HG02943 (cell line): Measurements from ENCODE around the gene KAT7.
"Not testable (repeated sequence)": the region's sequence is repeated elsewhere in the genome, so short reads cannot be mapped to it uniquely, and the experiment has no call there.

Experiments
- ATAC-seq: cut with Tn5 transposase; IDR thresholded peaks from one replicate; pipeline ENCODE4 v1.9.1; 2021; ENCODE audit warnings: mild to moderate bottlenecking, low read depth, moderate library complexity; ENCODE audit not compliant: unreplicated experiment

KAT7 gene

DNA sequence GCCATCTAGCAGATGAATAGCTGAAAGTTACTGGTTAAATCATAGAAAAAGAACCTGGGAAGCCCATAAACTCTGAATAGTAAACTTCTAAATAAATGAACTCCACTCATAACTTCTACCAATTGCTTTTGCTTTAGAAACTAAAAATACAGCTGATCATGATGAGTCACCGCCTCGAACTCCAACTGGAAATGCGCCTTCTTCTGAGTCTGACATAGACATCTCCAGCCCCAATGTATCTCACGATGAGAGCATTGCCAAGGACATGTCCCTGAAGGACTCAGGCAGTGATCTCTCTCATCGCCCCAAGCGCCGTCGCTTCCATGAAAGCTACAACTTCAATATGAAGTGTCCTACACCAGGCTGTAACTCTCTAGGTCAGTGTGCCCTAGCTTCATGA lies 9.7 kb downstream of the KAT7 start:
- no peak for ATAC-seq

DNA sequence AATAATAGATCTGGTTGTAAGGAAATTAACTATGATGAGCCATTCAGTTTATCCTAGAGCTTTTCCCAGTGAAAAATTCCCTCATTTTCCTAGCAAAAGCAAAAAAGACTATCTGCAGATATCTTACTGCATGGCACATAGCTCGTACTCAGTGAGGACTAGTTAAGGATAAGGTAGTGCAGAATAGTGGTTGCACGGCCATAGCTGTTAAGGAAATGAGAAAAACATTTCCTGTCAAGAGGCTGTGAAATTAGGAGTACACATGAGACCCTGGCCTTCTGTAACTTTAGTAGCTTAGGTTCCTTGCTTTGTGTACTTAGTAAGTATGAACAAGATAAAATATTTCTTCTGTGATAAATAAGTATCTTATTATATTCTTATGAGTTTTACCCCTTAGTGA lies 10.3 kb downstream of the KAT7 start:
- no peak for ATAC-seq

DNA sequence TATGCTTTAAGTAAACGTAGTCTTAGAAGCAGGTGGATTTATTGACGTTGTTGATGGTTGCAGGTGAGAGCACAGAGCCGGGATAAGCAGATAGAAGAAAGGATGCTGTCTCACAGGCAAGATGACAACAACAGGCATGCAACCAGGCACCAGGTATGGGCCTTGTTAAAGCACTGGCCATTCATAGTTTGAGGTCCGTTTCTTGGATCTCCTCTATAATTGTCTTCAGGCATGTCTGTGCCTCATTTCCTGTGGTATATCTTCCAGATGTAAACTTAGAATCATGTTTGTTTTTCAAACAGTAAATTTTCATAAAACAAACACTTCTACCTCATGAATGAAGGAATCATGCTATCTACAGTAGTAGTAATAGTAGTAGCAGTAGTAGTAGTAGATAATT lies 20.6 kb downstream of the KAT7 start:
- ATAC-seq, result no peak

DNA sequence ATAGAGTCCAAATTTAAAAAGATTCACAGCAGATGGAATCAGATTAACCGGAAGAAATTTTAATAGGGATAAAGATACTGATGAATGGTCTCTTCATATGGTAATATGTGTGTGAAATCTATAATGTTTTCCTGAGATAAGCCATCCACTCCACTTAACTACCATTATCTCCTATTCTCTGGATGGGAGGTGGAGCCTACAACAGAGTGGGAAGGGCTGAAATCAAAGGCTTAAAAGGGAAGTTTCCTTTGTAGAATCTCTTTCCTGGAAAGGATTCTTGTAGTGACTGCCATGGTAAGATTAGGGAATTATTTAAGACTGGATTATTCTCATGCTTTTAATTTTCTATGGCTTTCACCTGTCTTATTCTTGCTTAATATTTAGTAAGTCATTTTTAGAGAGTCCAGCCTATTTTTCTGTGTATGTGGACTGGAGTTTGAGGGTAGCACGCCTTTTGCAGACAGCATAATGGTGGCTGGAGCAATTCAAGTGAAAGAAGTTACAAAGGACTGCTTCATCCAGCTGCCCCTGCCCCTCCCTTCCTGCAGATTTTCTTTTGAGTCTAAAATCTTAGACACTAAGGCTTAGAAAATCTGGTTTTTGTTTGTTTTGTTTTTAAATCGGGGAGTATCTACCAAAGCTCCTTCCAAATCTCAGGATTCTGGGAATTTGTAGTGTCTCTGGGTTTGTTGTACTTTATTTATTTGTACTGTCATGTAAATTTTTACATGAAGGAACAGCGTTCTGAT lies 26.5 kb downstream of the KAT7 start:
- no peak for ATAC-seq

DNA sequence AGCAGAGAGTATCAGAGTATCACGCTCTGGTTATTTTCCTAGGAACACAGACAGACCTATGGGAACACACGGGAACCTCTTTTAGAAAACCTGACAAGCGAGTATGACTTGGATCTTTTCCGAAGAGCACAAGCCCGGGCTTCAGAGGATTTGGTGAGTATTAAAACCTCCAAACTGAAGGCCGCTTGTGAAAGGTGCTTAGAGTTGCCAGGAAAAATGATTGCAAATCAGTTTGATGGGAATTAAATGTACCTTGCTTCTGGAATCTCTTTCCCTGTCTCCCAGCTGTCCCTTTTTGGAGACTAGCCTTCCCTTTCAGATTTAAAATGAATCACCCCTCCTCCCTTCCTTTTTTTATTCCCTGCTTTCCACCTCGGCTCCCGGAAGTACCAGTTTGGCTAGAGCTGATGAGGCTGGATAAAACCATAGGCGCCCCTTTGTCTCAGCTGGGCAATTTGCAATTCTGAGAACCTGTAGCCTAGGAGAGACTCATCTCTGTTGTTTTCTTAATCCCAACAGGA lies 27.3 kb downstream of the KAT7 start:
- no peak for ATAC-seq

DNA sequence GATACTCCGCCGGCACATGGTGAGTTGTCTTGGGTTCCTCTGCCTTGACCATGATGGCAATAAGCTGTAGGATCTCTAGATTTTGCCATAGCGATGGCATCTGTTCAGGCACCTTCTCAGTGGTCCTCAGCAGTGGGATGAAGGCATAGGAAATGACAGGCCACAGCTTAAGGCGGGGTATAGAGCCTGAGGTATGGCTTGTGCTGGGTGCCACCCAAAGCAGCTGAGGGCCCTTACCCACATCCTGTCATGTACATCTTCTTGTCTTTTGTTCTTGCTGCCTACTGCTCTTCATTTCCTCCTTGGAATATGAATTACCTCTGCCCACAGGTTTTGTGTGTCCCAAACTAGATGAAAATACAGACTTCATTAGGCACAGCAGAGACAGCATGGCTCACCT lies 29.5 kb downstream of the KAT7 start:
- ATAC-seq, result no peak

DNA sequence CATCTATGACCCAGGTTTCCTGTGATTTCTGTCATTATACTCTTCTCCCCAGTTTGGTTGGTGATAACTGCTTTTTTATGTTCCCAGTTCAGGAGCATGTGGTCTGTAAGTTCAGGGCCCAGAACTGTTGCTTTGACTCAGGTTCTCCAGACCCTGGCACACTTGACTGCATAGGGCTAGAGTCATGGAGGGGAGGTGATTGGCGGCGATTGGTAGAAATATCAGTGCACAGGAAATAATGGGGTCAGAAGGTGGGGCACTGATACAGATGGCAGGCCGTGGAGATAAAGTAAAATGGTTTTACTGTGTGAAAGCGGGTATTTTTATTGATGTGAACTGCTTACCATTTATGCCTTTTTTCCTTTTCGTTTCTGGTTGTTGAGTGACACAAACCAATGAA lies 30.7 kb downstream of the KAT7 start:
- ATAC-seq, result no peak

DNA sequence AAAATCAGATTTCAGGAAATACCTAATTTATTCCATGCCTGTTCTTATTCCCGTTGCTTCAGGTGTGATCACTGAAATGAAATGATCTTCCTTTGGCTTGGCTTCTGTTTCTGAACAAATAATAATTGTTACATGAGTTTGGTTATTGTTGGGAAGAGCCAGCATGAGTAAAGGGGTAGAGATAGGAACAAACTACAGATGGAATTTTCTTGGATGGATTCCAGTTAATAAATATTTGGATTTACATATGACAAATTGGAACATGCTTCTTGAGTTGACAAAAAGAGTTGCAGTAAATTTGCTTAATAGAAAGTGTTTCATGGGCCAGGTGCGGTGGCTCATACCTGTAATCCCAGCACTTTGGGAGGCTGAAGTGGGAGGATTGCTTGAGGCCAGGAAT lies 31.2 kb downstream of the KAT7 start:
- ATAC-seq, result no peak

DNA sequence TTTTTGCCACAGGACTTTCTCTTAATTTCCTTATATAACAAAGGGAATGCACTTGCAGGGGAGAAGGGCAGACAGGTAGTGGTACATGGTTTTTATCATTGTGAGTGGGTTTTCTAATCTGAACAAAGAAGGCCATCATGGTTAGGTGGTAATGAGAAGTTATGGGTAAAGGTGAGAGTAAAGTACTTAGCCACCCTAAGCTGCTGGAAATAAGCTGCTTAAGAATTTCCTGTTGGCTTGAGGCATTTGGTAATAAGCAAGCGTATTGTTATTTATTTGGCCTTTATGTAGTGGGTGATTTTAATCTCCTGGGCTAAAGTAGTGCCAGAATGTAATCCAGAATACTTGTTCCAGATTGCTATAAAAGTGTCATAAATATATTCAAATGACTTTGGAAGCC lies 32.3 kb downstream of the KAT7 start:
- ATAC-seq, result no peak

DNA sequence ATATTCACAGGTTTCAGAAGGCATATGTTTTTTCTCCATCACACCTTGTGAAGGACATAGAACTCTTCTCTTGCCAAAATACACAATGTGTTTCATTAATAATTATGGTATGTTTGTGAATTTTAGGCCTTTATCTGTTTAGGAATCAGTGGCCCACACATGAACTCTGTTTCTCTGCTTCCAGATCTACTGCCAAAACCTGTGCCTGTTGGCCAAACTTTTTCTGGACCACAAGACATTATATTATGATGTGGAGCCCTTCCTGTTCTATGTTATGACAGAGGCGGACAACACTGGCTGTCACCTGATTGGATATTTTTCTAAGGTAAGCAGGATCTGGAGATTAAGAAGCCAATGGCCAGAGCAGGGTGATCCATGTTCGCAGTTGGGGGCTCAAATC lies 33.0 kb downstream of the KAT7 start:
- ATAC-seq, result no peak

DNA sequence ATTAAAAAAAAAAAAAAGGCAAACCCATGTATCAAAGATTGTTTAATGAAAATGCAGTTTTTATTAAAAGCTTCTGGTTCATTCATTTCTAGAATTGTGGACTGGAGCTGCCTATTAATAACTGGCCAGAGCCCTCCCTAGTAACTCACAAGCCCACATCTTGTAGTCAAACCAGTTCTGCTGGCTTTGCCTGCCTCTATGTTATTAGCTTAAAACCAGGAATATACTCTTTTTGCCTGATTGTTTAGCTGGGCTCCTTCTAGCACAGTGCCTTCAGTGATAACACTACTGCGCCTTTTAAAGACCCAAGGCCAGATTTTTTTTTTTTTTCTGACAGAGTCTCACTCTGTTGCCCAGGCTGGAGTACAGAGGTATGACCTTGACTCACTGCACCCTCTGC lies 33.4 kb downstream of the KAT7 start:
- ATAC-seq, result no peak

DNA sequence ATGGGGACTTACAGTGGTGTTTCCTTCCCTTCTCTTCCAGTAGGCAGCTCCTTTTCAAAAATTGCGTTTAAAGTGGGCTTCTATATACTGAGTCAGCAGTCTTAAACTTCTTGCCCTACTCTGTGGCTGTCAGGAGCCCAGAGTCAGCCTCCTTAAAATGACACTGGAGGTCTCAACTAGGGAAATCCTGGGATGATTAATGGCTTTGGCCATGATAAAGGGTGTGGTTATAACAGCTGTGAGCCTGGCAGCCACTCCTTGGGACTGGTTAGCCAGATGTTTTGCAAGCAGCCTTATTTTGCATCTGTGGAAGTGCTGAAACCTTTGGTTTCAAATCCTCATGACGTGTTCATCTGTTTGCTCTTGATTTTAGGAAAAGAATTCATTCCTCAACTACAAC lies 34.3 kb downstream of the KAT7 start:
- no peak for ATAC-seq

DNA sequence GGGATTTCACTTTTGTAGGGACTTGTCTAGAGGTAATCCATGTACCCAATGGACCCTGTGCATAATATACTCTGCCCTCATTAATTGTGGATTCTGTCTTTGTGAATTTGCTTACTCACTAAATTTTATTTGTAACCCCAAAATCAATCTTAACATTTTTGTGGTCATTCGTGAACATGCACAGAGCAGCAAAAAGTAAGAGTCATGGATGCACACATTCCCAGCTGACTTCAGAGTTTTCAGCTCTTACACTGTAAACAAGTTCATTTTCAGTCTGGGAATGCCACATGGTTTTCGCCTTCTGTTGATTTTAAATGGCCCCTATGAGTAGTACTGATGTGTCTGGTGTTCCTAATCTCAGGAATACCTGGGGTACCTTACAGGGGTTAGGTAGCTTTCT lies 35.1 kb downstream of the KAT7 start:
- ATAC-seq, result no peak

DNA sequence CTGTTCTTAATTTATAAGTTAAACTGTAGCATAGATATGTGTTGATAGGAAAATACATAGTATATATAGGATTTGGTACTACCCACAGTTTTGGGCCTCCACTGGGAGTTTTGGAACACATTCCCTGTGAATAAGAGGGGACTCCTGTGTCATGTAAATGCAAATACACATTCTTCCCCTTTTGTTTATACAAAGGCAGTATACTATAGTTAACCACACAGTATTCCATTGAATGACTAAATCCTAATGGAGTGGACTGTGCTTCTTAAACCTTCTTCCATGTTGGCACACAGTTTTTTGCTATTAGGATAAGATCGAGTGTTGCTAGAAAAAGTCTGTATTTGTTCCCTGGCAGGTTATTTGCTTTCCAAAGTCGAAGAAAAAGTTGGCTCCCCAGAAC lies 37.2 kb downstream of the KAT7 start:
- ATAC-seq, result no peak

DNA sequence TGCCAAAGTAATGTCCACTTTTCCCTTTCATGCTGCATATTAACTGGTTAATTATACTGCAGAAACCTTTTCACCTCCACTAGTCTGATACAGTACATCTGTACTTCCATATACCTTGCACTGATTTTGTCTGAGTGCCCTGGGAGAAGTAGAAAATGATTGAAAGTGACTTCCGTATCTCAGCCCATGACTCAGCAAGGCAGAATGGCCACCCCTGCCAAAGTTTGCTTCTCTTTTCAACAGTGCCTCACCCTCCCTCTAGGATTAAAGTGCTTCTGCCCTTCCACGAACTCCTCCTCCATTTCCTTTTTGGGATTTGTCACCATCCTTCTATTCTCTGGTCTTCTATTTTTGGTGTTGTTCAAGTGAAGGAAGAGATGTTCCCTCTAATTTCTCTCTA lies 39.8 kb downstream of the KAT7 start:
- not testable (repeated sequence) for ATAC-seq

DNA sequence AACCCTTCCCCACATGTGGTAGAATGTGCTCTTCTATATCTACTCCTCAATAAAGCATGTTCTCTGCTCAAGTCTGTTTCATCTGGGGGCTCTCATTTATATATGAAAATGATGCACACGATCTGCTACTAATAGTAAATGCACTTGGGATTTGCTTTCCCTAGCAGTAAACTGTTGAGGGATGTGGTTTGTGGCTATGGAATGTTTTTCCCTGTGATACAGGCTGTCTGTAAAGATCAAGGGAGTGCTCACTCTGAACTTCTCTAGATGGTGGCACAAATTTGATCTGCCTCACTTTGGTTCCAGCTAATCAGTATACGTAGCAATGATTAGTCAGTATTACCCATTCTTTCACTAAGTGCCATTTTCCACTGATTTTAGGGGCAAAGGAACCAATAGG lies 40.5 kb downstream of the KAT7 start:
- no peak for ATAC-seq

DNA sequence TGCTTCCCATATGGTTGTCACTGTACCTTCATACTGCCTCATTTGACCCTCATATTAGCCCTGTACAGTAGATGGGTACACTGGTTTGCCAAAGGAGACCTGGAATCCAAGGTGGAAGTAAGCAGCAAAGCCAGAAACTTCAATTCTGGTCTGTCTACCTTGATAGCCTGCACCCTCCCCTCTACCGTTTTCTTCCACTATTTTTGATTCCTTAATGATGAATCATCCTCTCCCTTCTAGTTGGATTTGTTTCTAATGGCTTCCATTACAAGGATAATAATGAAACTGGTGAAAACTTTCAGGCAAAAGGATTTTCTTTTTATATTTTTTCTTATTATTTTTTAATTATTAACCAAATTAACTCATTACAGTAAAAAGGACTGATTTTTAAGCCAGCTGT lies 42.1 kb downstream of the KAT7 start:
- no peak for ATAC-seq

DNA sequence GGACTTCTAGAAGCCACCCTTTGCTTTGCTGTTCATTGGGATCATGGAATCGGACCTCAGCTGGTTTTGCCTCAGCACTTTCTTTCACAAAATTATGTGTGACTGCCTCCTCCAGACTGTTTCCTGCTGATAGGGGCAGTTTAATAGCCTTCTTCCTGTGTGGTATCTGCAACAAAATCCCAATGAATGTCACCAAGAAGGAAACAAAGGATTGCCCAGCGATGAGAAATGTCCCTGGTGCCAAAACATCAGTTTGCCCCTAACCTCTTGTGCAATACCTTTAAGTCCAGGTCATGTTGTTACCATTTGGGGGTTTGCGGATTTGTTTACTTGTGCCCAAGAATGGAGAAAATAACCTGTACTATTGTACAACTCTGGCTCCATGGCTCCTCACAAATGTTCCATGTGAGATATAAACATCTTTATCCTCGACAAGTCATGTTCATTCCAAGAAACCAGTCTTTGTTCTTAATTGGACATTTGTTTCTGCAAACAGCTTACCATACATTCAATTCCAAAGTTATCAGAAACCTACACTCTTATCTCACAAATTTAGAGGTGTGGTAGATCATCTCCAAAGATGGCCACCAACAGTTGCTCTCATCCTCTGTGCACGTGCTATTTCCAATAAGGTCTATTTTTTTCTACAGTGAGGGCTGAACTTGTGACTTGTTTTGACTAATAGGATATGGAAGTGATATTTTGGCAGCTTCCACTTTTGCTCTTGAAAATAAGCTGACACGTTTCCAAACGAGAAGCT lies 44.5 kb downstream of the KAT7 start:
- no peak for ATAC-seq

DNA sequence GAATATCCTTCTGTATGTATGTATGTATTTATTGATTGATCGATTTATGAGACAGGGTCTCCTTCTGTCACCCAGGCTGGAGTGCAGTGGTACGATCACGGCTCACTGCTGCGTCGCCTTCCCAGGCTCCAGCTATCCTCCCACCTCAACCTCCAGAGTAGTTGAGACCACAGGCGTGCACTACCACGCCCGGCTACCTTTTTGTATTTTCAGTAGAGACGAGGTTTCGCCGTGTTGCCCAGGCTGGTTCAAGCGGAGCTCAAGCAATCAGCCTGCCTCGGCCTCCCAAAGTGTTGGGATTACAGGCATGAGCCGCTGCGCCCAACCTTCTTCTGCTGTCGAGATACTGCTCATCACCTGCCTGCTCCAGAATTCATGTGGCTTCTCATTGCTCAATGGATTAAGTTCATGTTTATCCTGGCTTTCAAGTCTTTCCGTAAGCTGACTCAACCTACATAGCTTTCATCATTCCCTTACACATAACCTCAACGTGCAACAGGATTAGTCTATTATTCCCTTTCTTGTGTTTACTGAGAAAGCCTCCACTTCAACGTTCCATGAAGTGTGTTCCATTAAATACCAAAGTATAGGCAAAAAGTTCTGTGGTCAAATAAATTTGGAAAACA lies 45.8 kb downstream of the KAT7 start:
- no peak for ATAC-seq

DNA sequence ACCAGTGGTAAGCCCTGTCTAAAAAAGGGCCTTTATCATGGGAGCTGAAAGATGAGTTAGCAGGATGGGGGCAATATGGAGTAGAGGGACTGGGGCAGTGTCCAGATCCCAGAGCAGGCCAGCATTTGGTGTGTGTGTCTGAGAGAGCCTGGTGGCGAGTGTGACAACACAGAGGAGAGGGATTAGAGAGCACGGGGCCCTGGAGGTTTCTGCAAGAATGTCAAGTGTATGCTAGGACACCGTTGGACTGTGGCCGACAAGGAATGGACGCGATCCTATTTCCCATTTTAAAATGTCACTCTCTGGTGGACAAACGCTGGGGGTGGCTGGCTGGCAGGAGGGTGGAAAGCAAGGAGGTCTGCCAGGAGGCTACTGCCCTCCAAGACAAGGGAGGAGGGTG lies 47.0 kb downstream of the KAT7 start:
- ATAC-seq, result no peak
